ENCODE results near the gene UCN.
A peak's percentile ranks its signal among the peaks of the same experiment; 100 is the strongest.
"Not testable (repeated sequence)": the region's sequence is repeated elsewhere in the genome, so short reads cannot be mapped to it uniquely, and the experiment has no call there.

The UCN gene

GRCh38 chr2:27308359-27308881 is at the start of gene UCN:
TSS of gene UCN (minus strand) at chr2:27308445. CDS start at chr2:27307895, 550 bp downstream.
- no peak for DNase-seq (ENCODE audit: low read depth in 2 of 2)

GRCh38 chr2:27356382-27357181 is 48.3 kb upstream of the UCN start, which contains the start of gene GTF3C2:
TSS of gene GTF3C2 (minus strand) at chr2:27356764. CDS start at chr2:27343554, 13,210 bp downstream.
- peak; percentile 95 to 96 for DNase-seq (ENCODE audit: low read depth in 2 of 2)

- no peak for DNase-seq (ENCODE audit: low read depth in 2 of 2)
Measured at GRCh38 chr2:27356056-27356381, 47.8 kb upstream of the UCN start.

DNA sequence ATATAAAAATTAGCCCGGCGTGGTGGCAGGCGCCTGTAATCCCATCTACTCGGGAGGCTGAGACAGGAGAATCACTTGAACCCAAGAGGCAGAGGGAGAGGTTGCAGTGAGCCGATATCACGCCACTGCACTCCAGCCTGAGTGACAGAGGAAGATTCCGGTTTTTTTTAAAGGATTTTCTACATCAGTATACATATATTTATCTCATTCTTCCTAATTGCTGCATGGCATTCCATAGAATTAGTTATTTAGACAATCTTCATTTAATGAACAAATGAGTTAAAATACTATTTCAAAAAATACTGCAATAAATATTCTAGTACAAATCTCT is 46.3 kb upstream of the UCN start:
- DNase-seq (ENCODE audit: low read depth in 2 of 2), result no peak

DNA sequence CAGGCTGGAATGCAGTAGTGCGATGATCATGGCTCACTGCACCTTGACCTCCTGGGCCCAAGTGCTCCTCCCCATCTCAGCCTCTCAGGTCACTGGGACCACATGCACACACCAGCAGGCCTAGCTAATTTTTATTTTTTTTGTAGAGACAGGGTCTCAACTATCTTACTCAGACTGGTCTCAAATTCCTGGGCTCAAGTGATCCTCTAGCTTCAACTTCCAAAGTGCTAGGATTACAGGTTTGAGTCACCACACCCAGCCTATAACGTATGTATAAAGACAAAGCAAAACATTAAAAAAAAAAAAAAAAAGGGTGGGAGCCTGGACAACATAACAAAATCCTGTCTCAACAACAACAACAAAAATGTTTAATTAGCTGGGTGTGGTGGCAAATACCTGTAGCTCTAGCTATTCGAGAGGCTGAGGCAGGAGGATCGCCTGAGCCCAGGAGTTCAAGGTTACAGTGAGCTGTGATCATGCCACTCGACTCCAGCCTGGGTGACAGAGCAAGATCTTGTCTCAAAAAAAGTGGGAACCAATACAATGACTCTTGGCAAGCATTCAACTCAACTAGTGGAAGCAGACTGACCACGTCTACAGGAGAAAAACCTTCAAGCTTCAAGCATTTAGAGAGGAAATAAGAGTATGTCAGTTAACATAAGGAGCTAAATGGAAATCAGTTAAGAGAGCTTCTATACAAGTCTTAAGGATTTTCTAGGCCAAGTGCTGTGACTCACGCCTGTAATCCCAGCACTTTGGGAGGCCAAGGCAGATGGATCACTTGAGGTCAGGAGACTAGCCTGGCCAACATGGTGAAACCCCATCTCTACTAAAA is 45.7 kb upstream of the UCN start:
- no peak for DNase-seq (ENCODE audit: low read depth in 2 of 2)

DNA sequence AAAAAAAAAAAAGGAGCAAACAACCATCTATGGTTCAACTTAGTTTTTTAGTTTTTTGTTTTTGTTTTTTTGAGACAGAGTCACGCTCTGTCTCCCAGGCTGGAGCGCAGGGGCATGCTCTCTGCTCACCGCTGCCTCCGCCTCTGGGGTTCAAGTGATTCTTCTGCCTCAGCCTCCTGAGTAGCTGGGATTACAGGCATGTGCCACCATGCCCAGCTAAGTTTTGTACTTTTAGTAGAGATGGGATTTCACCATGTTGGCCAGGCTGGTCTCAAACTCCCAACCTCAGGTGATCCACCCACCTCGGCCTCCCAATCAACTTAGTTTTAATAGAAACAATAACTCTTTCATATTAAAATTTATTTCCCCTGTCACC is 45.1 kb upstream of the UCN start:
- not testable (repeated sequence) for DNase-seq (ENCODE audit: low read depth in 2 of 2)

- no peak for DNase-seq (ENCODE audit: low read depth in 2 of 2)
Measured at GRCh38 chr2:27351802-27352598, 43.8 kb upstream of the UCN start.

- DNase-seq (ENCODE audit: low read depth in 2 of 2), result no peak
Measured at GRCh38 chr2:27350106-27350693, 42.0 kb upstream of the UCN start.

GRCh38 chr2:27347641-27348040 is 39.4 kb upstream of the UCN start:
- DNase-seq (ENCODE audit: low read depth in 2 of 2), result no peak

DNA sequence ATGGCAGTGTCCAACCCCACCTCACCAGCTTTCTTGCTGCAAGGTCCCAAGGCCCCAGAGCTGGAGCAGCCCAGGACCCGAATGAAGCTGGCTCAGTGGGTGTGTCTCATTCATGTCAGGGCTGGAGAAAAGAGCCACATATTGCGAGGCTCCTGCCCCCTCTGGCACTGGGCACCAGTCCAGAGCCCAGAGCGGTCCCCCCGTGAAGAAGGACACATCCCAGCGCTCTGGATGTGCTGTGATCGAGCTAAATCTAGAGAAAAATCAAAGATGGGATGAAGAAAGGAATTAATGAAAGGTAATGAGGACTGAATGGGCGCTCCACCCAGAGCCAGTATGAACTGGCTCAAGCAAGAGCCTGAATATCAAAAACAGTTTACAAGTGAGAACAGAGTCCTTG is 27.9 kb upstream of the UCN start:
- no peak for DNase-seq (ENCODE audit: low read depth in 2 of 2)

- DNase-seq (ENCODE audit: low read depth in 2 of 2), result no peak
Measured at GRCh38 chr2:27335311-27335710, 27.1 kb upstream of the UCN start.

DNA sequence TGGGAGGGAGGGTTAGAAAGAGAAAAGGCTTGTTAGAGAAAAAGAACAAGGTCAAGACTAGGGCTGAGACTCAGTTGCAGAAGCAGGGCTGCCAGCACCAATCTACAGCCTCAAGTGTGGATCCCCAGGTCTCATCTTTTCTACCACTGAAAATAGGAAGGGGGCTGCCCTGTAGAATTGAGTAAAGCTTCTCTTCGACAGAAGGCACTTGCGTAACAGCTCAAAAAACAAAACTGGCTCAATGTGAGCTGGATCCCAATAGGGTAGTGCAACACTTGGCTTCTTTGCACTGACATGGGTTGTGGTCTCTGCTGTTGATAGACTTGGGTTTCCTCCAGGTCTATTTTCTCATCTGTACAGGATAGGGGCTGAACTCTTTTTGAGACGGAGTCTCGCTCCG is 16.5 kb upstream of the UCN start:
- DNase-seq (ENCODE audit: low read depth in 2 of 2), result no peak

GRCh38 chr2:27323596-27324285 is 15.5 kb upstream of the UCN start:
- no peak for DNase-seq (ENCODE audit: low read depth in 2 of 2)

- DNase-seq (ENCODE audit: low read depth in 2 of 2), result peak; percentile 75 to 76
Measured at GRCh38 chr2:27322766-27323595, 14.7 kb upstream of the UCN start, which contains the start of gene MPV17. TSS of gene MPV17 (minus strand) at chr2:27323097. CDS start at chr2:27322517, 580 bp downstream.

GRCh38 chr2:27322301-27322765 is 14.1 kb upstream of the UCN start:
- no peak for DNase-seq (ENCODE audit: low read depth in 2 of 2)

GRCh38 chr2:27320958-27321543 is 12.8 kb upstream of the UCN start:
- DNase-seq (ENCODE audit: low read depth in 2 of 2), result peak; percentile 94

GRCh38 chr2:27319839-27320238 is 11.6 kb upstream of the UCN start:
- not testable (repeated sequence) for DNase-seq (ENCODE audit: low read depth in 2 of 2)

DNA sequence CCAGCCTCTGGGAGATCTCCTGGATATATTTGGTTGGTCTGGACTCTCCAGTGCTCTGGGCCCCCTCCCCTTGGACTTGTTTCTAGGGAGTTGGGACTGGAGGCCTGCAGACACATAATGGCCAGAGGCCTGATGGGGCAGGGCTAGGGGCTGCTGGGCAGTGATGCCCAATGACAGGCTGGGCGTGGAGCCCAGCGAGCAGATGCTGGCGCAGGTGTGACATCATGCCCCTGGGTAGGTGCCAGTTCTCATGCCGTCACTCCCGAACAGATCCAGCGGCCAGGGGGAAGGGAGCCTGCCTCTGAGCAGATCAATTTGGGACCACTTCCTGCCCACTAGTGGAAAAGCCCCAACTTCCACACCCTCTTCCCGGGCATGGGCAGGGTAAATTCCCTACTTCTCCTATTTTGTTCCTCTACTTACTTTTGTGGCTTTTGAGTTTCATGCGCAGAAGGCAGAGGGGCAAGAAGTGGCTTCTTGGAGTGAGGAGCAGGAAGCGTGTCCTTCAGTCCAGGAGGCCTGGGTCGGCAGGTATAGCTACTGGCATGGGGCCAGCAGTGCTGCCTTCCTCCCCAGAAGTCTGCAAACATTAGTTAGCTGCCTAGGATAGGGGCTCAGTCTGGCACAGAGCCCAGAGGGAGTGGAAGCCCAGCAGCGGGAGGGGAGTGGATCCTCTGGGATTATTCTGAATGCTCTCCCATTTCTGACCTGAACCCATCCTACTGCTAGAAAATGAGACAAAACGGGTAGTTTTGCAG is 8.6 kb upstream of the UCN start:
- DNase-seq (ENCODE audit: low read depth in 2 of 2), result no peak

DNA sequence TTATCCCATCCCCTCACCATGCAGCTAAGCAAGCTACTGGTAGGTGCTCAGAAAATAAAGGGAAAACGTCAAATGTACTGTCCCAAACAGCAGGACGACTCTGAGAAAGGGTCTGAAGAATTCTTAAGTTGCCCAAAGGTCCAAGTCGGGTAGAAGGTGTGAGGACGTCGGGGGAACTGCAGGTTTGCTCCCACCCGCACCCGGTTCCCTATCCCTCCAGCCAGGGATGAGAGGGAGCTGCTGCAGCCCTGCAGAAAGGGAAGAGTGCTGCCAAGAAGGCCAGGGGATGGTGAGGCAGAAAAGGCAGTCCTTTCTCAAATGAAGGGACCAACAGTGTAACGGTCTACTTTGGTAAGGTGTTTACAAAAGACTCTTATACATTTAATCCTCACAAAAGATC is 6.9 kb upstream of the UCN start:
- no peak for DNase-seq (ENCODE audit: low read depth in 2 of 2)

All from fibroblast of skin of left quadriceps (primary cell).